ENCODE measurements around the gene TRPC4AP. TPM values are rescaled to one million over a fixed set of nuclear protein-coding genes. Genes with fewer than 3 reads are reported as not detected.

The TRPC4AP gene
- total RNA-seq, 6 donors from 2014 or later: 64.3 to 118 (median 80.5) TPM

DNA sequence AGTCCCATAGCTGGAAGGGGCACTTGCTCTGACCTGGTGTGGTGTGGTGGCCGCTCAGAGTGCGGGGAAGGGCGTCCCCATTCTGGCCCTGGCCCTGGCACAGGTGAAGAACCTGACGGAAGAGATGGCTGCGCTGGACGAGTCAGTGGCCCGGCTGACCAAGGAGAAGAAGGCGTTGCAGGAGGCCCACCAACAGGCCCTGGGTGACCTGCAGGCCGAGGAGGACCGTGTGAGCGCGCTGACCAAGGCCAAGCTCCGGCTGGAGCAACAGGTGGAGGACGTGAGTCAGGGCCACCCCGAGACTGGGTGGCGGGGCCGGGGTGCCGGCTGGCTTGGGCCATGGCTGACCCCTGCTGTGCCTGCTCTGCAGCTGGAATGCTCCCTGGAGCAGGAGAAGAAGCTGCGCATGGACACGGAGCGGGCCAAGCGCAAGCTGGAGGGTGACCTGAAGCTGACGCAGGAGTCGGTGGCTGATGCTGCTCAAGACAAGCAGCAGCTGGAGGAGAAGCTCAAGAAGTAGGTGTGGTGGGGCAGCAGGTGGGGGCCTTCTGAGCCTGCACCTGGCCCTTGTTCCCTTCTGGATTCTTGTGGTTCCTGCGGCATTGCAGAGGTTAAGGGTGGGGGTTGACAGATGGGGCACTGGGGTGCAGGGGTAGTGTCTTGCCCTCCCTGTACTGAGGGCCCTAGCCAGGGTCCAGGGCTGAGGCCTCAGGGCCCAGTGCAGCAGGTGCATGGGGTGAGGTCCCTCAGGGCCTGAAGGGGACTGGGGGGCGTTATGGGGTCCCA lies 96.2 kb downstream of the TRPC4AP start:
- no peak for TF ChIP-seq EP300 (IDR thresholded peaks at IDR 0.05)
- TF ChIP-seq, protein P1, sequence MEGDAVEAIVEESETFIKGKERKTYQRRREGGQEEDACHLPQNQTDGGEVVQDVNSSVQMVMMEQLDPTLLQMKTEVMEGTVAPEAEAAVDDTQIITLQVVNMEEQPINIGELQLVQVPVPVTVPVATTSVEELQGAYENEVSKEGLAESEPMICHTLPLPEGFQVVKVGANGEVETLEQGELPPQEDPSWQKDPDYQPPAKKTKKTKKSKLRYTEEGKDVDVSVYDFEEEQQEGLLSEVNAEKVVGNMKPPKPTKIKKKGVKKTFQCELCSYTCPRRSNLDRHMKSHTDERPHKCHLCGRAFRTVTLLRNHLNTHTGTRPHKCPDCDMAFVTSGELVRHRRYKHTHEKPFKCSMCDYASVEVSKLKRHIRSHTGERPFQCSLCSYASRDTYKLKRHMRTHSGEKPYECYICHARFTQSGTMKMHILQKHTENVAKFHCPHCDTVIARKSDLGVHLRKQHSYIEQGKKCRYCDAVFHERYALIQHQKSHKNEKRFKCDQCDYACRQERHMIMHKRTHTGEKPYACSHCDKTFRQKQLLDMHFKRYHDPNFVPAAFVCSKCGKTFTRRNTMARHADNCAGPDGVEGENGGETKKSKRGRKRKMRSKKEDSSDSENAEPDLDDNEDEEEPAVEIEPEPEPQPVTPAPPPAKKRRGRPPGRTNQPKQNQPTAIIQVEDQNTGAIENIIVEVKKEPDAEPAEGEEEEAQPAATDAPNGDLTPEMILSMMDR (IDR thresholded peaks at IDR 0.05): no peak
- TF ChIP-seq POLR2A (IDR thresholded peaks at IDR 0.05): no peak
- TF ChIP-seq POLR2AphosphoS5 (IDR thresholded peaks at IDR 0.05): no peak
- 96 to 97% methylated on average over 22 to 24 of the region's 26 CpGs for WGBS, 2 donors
- Histone ChIP-seq H3K27me3 (no peaks in the 10 kb centered on the region), H3K4me1 (peaks cover 0 to 8% (median 0%) of the 10 kb centered on the region in 4 donors), H3K4me3 (no peak overlapping the region), H3K27ac (no peak overlapping the region), H3K36me3 (peaks cover 11 to 83% (median 69%) of the 10 kb centered on the region in 4 donors), H3K9me3 (no peaks in the 10 kb centered on the region)
- no peak for ATAC-seq (ENCODE audit: low FRiP score in 2 of 2)
- peak in 1 of 2 donors; percentile 79 for DNase-seq

DNA sequence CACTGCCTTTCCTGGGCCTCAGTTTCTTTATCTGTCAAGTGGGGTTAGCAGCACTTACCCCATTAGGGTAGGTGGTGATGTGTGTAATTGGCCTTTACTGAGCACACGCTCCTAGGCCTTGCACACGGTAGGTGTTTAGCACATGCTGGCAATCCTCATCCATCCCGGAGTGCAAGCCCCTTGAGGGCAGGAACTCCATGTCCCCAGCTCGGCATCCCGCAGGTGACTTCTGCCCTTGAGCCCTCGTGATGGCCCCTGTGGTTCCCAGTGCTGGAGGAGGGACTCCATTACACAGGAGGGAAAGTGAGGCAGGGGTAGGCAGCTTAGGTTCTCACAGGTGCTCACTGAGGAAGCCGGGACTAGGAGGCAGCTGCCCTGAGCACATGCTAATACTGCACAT lies 96.9 kb downstream of the TRPC4AP start:
- Histone ChIP-seq H3K27me3 (no peaks in the 10 kb centered on the region), H3K4me1 (peaks cover 0 to 8% (median 0%) of the 10 kb centered on the region in 4 donors), H3K4me3 (no peak overlapping the region), H3K27ac (no peak overlapping the region), H3K9me3 (no peaks in the 10 kb centered on the region), H3K36me3 (peaks cover 11 to 75% (median 62%) of the 10 kb centered on the region in 4 donors)
- TF ChIP-seq POLR2A (IDR thresholded peaks at IDR 0.05) (no peak), POLR2AphosphoS5 (IDR thresholded peaks at IDR 0.05) (no peak), EP300 (IDR thresholded peaks at IDR 0.05) (no peak)
- TF ChIP-seq, protein P1 (IDR thresholded peaks at IDR 0.05): no peak
- 95 to 98% methylated on average over 4 to 7 of the region's 7 CpGs for WGBS, 2 donors
- DNase-seq: no peak
- no peak for ATAC-seq (ENCODE audit: low FRiP score in 2 of 2)

DNA sequence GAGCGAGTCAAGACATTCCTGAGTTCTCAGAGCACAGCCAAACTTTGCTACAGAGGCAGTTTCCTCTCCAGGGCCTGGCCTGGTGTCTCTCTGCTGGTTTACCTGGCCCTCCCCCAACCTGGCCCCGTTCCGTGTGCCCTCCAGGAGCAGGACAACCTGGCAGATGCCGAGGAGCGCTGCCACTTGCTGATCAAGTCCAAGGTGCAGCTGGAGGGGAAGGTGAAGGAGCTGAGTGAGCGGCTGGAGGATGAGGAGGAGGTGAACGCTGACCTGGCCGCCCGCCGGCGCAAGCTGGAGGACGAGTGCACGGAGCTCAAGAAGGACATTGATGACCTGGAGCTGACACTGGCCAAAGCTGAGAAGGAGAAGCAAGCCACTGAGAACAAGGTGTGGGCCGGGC lies 97.4 kb downstream of the TRPC4AP start:
- Histone ChIP-seq H3K4me3 (no peak overlapping the region), H3K27me3 (no peaks in the 10 kb centered on the region), H3K4me1 (peaks cover 0 to 8% (median 0%) of the 10 kb centered on the region in 4 donors), H3K36me3 (peaks cover 11 to 70% (median 56%) of the 10 kb centered on the region in 4 donors), H3K27ac (no peak overlapping the region), H3K9me3 (no peaks in the 10 kb centered on the region)
- TF ChIP-seq, protein P1 (IDR thresholded peaks at IDR 0.05): no peak
- no peak for TF ChIP-seq POLR2AphosphoS5 (IDR thresholded peaks at IDR 0.05)
- TF ChIP-seq POLR2A (IDR thresholded peaks at IDR 0.05): no peak
- TF ChIP-seq EP300 (IDR thresholded peaks at IDR 0.05): no peak
- WGBS, 2 donors: 96 to 97% methylated on average over 14 of the region's 14 CpGs
- no peak for ATAC-seq (ENCODE audit: low FRiP score in 2 of 2)
- DNase-seq: peak in 1 of 2 donors; percentile 81

DNA sequence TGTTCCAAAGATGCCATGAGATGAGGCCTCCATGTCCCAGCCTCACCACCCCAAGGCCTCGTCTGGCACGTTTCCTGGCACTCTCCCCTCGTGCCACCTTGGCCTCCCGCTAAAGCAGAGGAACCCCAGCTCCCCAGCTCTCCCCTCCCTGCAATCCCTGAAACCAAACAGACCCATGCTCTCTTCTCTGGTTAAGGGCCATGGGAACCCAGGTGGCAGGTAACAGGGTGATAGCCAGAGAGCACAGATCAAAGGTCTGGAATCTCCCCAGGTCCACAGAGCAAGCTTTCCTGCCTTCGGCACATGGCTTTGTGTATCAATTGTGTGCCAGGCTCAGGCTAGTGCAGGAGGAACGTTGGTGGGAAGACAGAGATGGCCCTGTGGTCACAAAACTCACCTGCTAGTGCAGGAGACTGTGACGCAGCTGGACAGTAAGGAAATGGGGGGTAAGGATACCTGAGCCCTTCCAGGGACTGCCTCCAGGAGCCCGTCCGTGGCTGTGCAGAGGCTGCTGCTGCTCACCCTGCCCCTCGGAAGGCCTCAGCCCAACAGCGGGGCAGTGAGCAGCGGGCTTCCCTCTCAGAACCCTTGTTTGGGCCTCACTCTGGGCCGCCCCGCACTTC lies 98.0 kb downstream of the TRPC4AP start:
- 89 to 90% methylated on average over 6 to 14 of the region's 14 CpGs for WGBS, 2 donors
- H3K9me3 ChIP-seq: no peaks in the 10 kb centered on the region
- DNase-seq (no peak), ATAC-seq (ENCODE audit: low FRiP score in 2 of 2) (no peak)
- H3K4me3 ChIP-seq: no peak overlapping the region
- no peaks in the 10 kb centered on the region for H3K27me3 ChIP-seq
- H3K36me3 ChIP-seq: peaks cover 10 to 65% (median 52%) of the 10 kb centered on the region in 4 donors
- TF ChIP-seq, protein P1 (IDR thresholded peaks at IDR 0.05): no peak
- TF ChIP-seq POLR2A (IDR thresholded peaks at IDR 0.05): no peak
- no peak for TF ChIP-seq EP300 (IDR thresholded peaks at IDR 0.05)
- TF ChIP-seq POLR2AphosphoS5 (IDR thresholded peaks at IDR 0.05): no peak
- H3K4me1 ChIP-seq: peaks cover 0 to 8% (median 0%) of the 10 kb centered on the region in 4 donors
- no peak overlapping the region for H3K27ac ChIP-seq

Data from upper lobe of left lung (tissue), 6 donors.